ENCODE measurements around the gene ZNF14. TPM values are rescaled to one million over a fixed set of nuclear protein-coding genes. Genes with fewer than 3 reads are reported as not detected.
A peak's percentile ranks its signal among the peaks of the same experiment; 100 is the strongest.
"Not testable (repeated sequence)": the region's sequence is repeated elsewhere in the genome, so short reads cannot be mapped to it uniquely, and the experiment has no call there.

ZNF14 gene
- total RNA-seq (2013) = 3.1 TPM
- 1 to 10 TPM in 2 of 3 donors, under 1 TPM in 1; 0.88 to 2.1 (median 1.2) TPM for polyA plus RNA-seq
- 0.48 and 0.83 TPM in 2 replicates for polyA minus RNA-seq
- total RNA-seq = 1.9 to 8.3 (median 4.2) reads per million in 11 experiments

DNA sequence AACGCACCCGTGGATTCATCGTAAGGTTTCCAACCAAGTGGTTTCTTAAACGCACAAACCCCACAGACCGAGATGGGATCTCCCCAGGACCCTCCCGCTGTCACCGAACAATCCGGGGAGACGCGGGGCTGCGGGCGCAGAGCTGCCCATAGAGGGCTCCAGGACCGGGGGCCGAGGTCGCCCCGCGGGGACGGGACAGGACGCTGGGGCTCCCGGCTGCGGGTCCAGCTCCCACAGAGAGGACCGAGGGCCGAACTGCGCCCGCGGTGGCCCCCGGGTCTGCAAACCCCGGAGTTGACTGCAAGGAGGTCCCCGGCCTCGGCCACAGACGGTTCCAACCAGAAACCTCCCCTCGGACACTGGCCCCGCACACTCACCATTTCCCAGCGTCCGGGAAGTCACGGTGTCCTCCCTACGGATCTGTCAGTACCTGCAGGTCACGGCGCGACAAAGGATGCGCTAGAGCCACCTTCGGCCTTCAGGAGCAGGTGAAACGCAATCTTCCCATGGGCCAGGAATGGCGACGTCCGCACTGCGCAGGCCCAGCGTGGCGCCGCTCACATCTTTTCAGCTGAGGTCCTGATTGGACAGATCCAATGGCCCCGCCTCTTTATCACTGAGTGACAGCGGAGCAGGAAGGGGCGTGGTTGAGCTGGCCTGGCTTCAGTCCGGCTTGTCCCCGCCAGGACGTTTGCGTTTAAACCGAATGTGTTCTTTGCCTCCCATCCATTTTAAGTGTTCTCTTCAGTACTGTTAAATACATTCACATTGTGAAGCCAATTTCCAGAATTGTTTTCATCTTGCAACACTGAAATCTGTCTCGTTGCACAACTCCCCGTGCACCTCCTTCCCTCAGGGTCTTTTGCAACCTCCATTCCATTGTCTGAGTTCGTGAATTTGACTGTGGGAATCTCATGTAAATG is at the start of gene ZNF14:
ZNF14 (minus strand) TSS at position 534 of the 923 bp plus-strand sequence; CDS start at position 380, 154 bp downstream.
- intact Hi-C loops (cut with micrococcal nuclease) = loop anchor here (1.0 to 5.0 kb wide), 3 partner anchors 43 to 66 kb away; partner anchors contain the start of gene ZNF101 (in 1 of the 2)
- peaks cover 18% of the 10 kb centered on the region for H3K4me1 Mint-ChIP-seq
- DNase-seq = peak; percentile 81 to 87 (median 82)
- no peaks in the 10 kb centered on the region for H3K27me3 ChIP-seq (ENCODE audit: control insufficient read depth in 2 of 2, insufficient read depth in 2 of 2, low read length in 2 of 2)
- H3K27me3 Mint-ChIP-seq (ENCODE audit: low read depth in 3 of 3) = peaks cover 0 to 9% (median 7%) of the 10 kb centered on the region in 3 donors
- peaks cover 7 to 19% of the 10 kb centered on the region in 2 donors for H3K4me1 ChIP-seq (ENCODE audit: control insufficient read depth in 1 of 2, insufficient read depth in 2 of 2, low read length in 2 of 2)
- peak within 1 kb of the TSS; percentile 70 to 96 (median 82) for H3K27ac Mint-ChIP-seq
- peak within 1 kb of the TSS; percentile 74 for H3K4me2 ChIP-seq (replicated peaks; ENCODE audit: extremely low read depth, low read length, poor library complexity, severe bottlenecking)
- H3K36me3 ChIP-seq (replicated peaks in 1 of 2; ENCODE audit: control insufficient read depth in 1 of 2, insufficient read depth in 2 of 2, low read length in 2 of 2) = peaks cover 0 to 37% of the 10 kb centered on the region in 2 donors
- H3K9me3 Mint-ChIP-seq = peaks cover 50 to 93% (median 85%) of the 10 kb centered on the region in 7 donors
- TF ChIP-seq, protein P1, sequence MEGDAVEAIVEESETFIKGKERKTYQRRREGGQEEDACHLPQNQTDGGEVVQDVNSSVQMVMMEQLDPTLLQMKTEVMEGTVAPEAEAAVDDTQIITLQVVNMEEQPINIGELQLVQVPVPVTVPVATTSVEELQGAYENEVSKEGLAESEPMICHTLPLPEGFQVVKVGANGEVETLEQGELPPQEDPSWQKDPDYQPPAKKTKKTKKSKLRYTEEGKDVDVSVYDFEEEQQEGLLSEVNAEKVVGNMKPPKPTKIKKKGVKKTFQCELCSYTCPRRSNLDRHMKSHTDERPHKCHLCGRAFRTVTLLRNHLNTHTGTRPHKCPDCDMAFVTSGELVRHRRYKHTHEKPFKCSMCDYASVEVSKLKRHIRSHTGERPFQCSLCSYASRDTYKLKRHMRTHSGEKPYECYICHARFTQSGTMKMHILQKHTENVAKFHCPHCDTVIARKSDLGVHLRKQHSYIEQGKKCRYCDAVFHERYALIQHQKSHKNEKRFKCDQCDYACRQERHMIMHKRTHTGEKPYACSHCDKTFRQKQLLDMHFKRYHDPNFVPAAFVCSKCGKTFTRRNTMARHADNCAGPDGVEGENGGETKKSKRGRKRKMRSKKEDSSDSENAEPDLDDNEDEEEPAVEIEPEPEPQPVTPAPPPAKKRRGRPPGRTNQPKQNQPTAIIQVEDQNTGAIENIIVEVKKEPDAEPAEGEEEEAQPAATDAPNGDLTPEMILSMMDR (IDR thresholded peaks at IDR 0.05) = peak; percentile 21
- H3K4me3 Mint-ChIP-seq = peak within 1 kb of the TSS; percentile 96 to 97
- peak within 1 kb of the TSS in 1 of 2 donors; percentile 65 for H3K27ac ChIP-seq (ENCODE audit: low read depth in 1 of 2, low read length in 2 of 2)
- peaks cover 66 to 72% of the 10 kb centered on the region in 2 donors for H3K9me3 ChIP-seq (replicated peaks in 1 of 2; ENCODE audit: control insufficient read depth in 1 of 2, insufficient read depth in 1 of 2, low read length in 2 of 2)
- peaks cover 50% of the 10 kb centered on the region for H3K79me2 ChIP-seq (ENCODE audit: insufficient read depth, low read length)
- no peaks in the 10 kb centered on the region for H4K20me1 ChIP-seq (ENCODE audit: insufficient read depth, low read length)
- H2AFZ ChIP-seq (ENCODE audit: insufficient read depth, low read depth, low read length, poor library complexity, severe bottlenecking) = peak within 1 kb of the TSS; percentile 85
- peak within 1 kb of the TSS; percentile 74 for H3K9ac ChIP-seq (ENCODE audit: insufficient read depth, low read length, poor library complexity, severe bottlenecking)
- WGBS (ENCODE audit: insufficient coverage) = under 1% methylated on average over 51 of the region's 61 CpGs
- H3K4me3 ChIP-seq (replicated peaks in 1 of 3; ENCODE audit: low read depth in 2 of 3, low read length in 3 of 3) = peak within 1 kb of the TSS; percentile 63 to 78 (median 77)
- peaks cover 18 to 33% of the 10 kb centered on the region in 2 donors for H3K36me3 Mint-ChIP-seq

DNA sequence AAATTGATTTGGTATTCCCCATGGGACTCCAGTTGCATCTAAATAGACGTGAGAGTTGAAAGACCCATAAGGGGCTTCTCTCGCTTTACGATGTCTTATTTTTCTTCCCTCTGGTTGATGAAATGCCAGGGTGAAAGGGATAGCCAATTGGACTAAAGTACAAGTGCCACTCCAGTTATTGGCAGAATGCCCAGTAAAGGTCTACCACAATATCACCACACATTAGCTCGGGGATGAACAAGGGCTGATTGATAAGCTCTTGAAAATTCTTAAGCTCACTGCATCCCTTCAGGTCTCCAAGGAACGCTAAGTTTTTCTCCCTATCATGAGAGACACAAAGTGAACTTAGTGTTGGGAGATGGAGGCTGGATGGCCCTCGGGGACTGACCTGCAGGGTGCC is 48.9 kb upstream of the ZNF14 start:
- H3K4me3 Mint-ChIP-seq; H3K4me1 Mint-ChIP-seq; H2AFZ ChIP-seq (ENCODE audit: insufficient read depth, low read depth, low read length, poor library complexity, severe bottlenecking); H3K27ac Mint-ChIP-seq; DNase-seq; intact Hi-C loops (cut with micrococcal nuclease); H3K27me3 Mint-ChIP-seq (ENCODE audit: low read depth in 3 of 3); H3K9ac ChIP-seq (ENCODE audit: insufficient read depth, low read length, poor library complexity, severe bottlenecking); H3K4me3 ChIP-seq (replicated peaks in 1 of 3; ENCODE audit: low read depth in 2 of 3, low read length in 3 of 3); H3K4me1 ChIP-seq (ENCODE audit: control insufficient read depth in 1 of 2, insufficient read depth in 2 of 2, low read length in 2 of 2); H3K79me2 ChIP-seq (ENCODE audit: insufficient read depth, low read length); H4K20me1 ChIP-seq (ENCODE audit: insufficient read depth, low read length); H3K27me3 ChIP-seq (ENCODE audit: control insufficient read depth in 2 of 2, insufficient read depth in 2 of 2, low read length in 2 of 2); H3K4me2 ChIP-seq (replicated peaks; ENCODE audit: extremely low read depth, low read length, poor library complexity, severe bottlenecking); H3K27ac ChIP-seq (ENCODE audit: low read depth in 1 of 2, low read length in 2 of 2): not testable (repeated sequence)
- Mint-ChIP-seq H3K9me3 (peaks cover 46 to 83% (median 73%) of the 10 kb centered on the region in 7 donors), H3K36me3 (peaks cover 15 to 59% of the 10 kb centered on the region in 2 donors)
- H3K9me3 ChIP-seq (replicated peaks in 1 of 2; ENCODE audit: control insufficient read depth in 1 of 2, insufficient read depth in 1 of 2, low read length in 2 of 2) = peaks cover 62 to 75% of the 10 kb centered on the region in 2 donors
- peaks cover 0 to 22% of the 10 kb centered on the region in 2 donors for H3K36me3 ChIP-seq (replicated peaks in 1 of 2; ENCODE audit: control insufficient read depth in 1 of 2, insufficient read depth in 2 of 2, low read length in 2 of 2)
- no CpG with 5 or more reads among the region's 6 CpGs for WGBS (ENCODE audit: insufficient coverage)
